ENCODE results near the gene AHI1. TPM values are rescaled to one million over a fixed set of nuclear protein-coding genes. Genes with fewer than 3 reads are reported as not detected.
A peak's percentile ranks its signal among the peaks of the same experiment; 100 is the strongest.

AHI1 gene
- total and polyA plus RNA-seq, 10 of the 15 experiments (the other 5 are each of a cell fraction or from before 2014, with no cell fraction given): 3.2 to 9.5 (median 4.6) TPM

DNA sequence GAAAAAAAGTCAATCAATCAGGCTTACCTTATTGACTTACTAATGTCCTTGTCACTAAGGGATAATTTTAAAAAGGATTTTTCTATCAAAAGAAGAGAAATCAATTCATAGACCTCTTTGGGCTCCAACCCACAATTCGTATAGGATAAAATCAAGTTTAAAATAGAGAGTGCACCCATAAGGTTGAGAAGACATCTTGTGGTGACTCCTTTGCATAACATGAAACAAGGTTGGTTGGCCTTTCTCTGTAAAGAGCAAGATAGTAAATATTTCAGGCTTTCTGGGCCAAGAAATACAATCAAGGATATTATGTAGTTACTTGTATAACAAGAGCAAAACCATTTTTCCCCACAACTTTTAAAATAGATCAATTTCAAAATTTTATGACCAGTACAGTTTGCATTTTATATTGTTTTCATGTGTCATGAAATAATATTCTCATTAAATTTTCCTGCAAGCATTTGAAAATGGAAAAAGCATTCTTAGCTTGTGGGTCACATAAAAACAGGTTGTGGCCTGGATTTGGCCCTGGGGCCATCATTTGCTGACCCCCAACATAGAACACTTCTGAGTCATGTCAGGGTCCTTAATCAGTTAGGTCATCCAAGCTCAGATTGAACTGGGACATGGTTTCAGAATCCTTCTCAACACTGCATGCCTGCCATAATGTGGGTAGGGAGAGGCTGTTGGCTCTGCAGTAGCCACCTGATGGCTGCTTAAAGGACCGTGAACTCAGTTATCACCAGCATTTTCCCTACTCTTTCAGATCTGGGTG lies 239.7 kb downstream of the AHI1 start (continued):
- no peak for TF ChIP-seq SIX5 (IDR thresholded peaks at IDR 0.05; ENCODE audit: low read depth, low read length, severe bottlenecking)
- TF ChIP-seq SMC3 (IDR thresholded peaks at IDR 0.05; ENCODE audit: borderline replicate concordance, low read length): peak; percentile 14; the same call in 1 of the 2 replicates
- TF ChIP-seq, protein P1, sequence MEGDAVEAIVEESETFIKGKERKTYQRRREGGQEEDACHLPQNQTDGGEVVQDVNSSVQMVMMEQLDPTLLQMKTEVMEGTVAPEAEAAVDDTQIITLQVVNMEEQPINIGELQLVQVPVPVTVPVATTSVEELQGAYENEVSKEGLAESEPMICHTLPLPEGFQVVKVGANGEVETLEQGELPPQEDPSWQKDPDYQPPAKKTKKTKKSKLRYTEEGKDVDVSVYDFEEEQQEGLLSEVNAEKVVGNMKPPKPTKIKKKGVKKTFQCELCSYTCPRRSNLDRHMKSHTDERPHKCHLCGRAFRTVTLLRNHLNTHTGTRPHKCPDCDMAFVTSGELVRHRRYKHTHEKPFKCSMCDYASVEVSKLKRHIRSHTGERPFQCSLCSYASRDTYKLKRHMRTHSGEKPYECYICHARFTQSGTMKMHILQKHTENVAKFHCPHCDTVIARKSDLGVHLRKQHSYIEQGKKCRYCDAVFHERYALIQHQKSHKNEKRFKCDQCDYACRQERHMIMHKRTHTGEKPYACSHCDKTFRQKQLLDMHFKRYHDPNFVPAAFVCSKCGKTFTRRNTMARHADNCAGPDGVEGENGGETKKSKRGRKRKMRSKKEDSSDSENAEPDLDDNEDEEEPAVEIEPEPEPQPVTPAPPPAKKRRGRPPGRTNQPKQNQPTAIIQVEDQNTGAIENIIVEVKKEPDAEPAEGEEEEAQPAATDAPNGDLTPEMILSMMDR (IDR thresholded peaks at IDR 0.05 in 2 of 3, conservative IDR thresholded peaks at IDR 0.05 in 1 of 3; ENCODE audit: control insufficient read depth in 2 of 3, extremely low read depth in 1 of 3, insufficient read depth in 1 of 3, low read depth in 3 of 3, low read length in 3 of 3): peak in 2 of 3 experiments; percentile 19 to 30; a peak in 3 of 6 replicates
- TF ChIP-seq PAX5 (IDR thresholded peaks at IDR 0.05; ENCODE audit: borderline replicate concordance, low read depth, low read length): no peak
- TF ChIP-seq ZNF207 (IDR thresholded peaks at IDR 0.05; ENCODE audit: borderline replicate concordance): no peak
- TF ChIP-seq, protein P2, sequence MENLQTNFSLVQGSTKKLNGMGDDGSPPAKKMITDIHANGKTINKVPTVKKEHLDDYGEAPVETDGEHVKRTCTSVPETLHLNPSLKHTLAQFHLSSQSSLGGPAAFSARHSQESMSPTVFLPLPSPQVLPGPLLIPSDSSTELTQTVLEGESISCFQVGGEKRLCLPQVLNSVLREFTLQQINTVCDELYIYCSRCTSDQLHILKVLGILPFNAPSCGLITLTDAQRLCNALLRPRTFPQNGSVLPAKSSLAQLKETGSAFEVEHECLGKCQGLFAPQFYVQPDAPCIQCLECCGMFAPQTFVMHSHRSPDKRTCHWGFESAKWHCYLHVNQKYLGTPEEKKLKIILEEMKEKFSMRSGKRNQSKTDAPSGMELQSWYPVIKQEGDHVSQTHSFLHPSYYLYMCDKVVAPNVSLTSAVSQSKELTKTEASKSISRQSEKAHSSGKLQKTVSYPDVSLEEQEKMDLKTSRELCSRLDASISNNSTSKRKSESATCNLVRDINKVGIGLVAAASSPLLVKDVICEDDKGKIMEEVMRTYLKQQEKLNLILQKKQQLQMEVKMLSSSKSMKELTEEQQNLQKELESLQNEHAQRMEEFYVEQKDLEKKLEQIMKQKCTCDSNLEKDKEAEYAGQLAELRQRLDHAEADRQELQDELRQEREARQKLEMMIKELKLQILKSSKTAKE (IDR thresholded peaks at IDR 0.05; ENCODE audit: low read depth, poor library complexity, severe bottlenecking): no peak

Measured in GM12878 (cell line).